Activated CD4-positive, alpha-beta T cell treated with anti-CD3 and anti-CD28 coated beads, Interleukin-2, amount 10 ng/mL, durations not matched to agents 24 days and 14 days (primary cell): ENCODE measurements around the gene PLCH1. TPM values are rescaled to one million over a fixed set of nuclear protein-coding genes. Genes with fewer than 3 reads are reported as not detected.
"Not testable (repeated sequence)": the region's sequence is repeated elsewhere in the genome, so short reads cannot be mapped to it uniquely, and the experiment has no call there.

Experiments
- DNase-seq: peaks from one replicate; pipeline ENCODE4 v3.0.0; 2022
- H3K27ac Mint-ChIP-seq: one replicate; pipeline ENCODE4 v1.8.0; 2022; ENCODE audit warnings: mild to moderate bottlenecking, mixed read lengths
- H3K27me3 Mint-ChIP-seq: one replicate; pipeline ENCODE4 v1.8.0; 2022; ENCODE audit warnings: mixed read lengths
- H3K36me3 Mint-ChIP-seq: one replicate; pipeline ENCODE4 v1.8.0; 2022; ENCODE audit warnings: low read depth, mild to moderate bottlenecking, mixed read lengths
- H3K4me1 Mint-ChIP-seq: one replicate; pipeline ENCODE4 v1.8.0; 2021; ENCODE audit warnings: mixed read lengths
- H3K4me3 Mint-ChIP-seq: one replicate; pipeline ENCODE4 v1.8.0; 2022; ENCODE audit warnings: mild to moderate bottlenecking, moderate library complexity, mixed read lengths
- H3K9me3 Mint-ChIP-seq: one replicate; pipeline ENCODE4 v1.8.0; 2021; ENCODE audit warnings: mixed read lengths
- intact Hi-C: fragments of 100-400 bp; cut with micrococcal nuclease; formaldehyde crosslinking; loops from one replicate; pipeline ENCODE4 v1.15.1; 2023
- total RNA-seq: library from RNA; stranded (reverse); gene quantifications from 2 replicates; pipeline ENCODE4 v1.2.3, GENCODE V29; 2022

The PLCH1 gene
- total RNA-seq, 1 donor from 2014 or later: not detected

DNA sequence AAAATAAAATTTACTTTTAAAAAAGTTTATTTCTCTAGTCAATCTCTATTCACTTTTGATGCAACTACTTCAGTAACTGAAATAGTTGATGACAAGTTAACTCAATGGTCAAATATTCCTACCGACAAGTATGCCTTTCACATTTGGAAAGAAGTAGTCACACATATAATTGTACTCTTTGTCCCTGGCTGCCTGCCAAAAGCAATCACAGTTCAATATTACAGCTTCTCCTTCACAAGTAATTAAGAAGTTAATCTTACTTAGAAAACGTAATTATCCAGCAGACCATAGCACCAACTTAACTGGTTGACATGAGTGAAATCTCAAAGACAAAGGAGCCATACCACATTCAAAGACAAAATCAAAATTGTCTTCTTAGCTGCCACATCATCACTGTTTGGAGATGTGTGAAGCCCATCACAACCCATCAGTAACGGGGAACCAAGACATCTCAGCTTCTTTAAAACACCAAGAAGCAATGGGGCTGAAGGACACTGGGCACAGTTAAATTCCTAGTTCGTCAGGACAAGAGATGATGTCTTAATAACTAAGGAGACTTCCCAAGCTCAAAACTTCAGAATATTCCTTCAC is 86.1 kb downstream of the PLCH1 start:
- H3K4me1 Mint-ChIP-seq: no peaks in the 10 kb centered on the region

DNA sequence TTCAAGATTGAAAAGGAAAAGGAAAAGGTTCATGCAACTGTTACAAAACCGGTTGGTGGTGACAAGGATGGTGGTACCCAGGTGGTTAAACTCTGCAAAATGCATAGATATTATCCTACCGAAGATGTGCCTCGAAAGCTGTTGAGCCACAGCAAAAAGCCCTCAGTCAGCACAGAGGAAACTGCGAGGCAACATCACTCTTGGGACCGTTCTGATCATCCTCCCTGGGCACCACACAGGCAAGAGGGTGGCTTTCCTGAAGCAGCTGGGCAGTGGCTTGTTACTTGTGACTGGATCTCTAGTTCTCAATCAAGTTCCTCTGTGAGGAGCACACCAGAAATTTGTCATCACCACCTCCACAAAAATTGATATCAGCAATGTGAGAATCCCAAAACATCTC is 86.9 kb downstream of the PLCH1 start:
- H3K36me3 Mint-ChIP-seq: no peaks in the 10 kb centered on the region
- intact Hi-C loops: no loop called here
- no peak overlapping the region for H3K4me3 Mint-ChIP-seq
- H3K27me3 Mint-ChIP-seq: peaks cover 4% of the 10 kb centered on the region
- no peaks in the 10 kb centered on the region for H3K4me1 Mint-ChIP-seq
- H3K9me3 Mint-ChIP-seq: no peaks in the 10 kb centered on the region
- no peak for DNase-seq
- no peak overlapping the region for H3K27ac Mint-ChIP-seq

More for the DNA sequence above, 86.1 kb downstream of the PLCH1 start:
- H3K4me3 Mint-ChIP-seq: no peak overlapping the region
- intact Hi-C loops: no loop called here
- no peak for DNase-seq
- no peaks in the 10 kb centered on the region for H3K9me3 Mint-ChIP-seq
- no peaks in the 10 kb centered on the region for H3K36me3 Mint-ChIP-seq
- H3K27ac Mint-ChIP-seq: no peak overlapping the region
- peaks cover 6% of the 10 kb centered on the region for H3K27me3 Mint-ChIP-seq

DNA sequence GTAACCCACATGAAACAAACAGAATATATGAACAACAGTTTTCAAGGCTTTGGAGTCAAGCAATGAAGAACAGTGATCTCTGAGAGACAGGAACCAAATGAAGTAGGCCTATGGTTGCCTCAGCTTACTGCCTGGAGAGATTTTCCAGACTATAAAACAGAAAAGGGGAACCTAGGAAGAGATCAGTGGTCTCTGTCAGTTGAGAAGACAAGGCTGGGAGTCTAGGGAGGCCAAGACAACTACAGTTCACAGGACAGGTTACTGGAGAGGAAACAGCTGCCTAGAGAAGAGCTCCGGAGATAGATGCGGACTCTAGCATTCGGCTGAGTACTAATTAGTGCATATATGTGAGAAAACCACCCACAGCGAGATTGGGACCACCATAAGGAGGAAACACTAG is 87.7 kb downstream of the PLCH1 start:
- Mint-ChIP-seq H3K4me1 (no peaks in the 10 kb centered on the region), H3K4me3 (no peak overlapping the region), H3K27me3 (peaks cover 4% of the 10 kb centered on the region), H3K9me3 (no peaks in the 10 kb centered on the region), H3K36me3 (no peaks in the 10 kb centered on the region), H3K27ac (no peak overlapping the region)
- intact Hi-C loops: no loop called here
- DNase-seq: no peak

DNA sequence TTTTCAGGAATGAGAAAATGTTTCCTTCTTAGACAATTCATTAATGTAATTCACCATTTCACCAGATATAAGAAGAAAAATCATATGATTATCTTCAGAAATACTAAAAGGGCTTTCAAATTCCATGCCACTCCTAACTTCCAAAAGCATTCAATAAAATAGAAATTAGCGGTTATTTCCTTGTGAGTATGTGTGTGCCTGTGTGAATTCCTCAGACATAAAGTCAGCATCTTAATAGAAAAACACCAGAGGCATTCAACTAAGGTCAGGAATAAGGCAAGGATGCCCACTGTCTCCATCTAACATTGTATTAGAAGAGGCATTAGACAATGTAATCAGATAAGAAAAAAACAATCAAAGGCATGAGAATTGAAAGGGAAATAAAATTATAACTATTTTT is 88.4 kb downstream of the PLCH1 start:
- Mint-ChIP-seq H3K27ac (no peak overlapping the region), H3K27me3 (peaks cover 4% of the 10 kb centered on the region), H3K36me3 (no peaks in the 10 kb centered on the region), H3K4me1 (no peaks in the 10 kb centered on the region), H3K9me3 (no peaks in the 10 kb centered on the region), H3K4me3 (no peak overlapping the region)
- DNase-seq: no peak
- intact Hi-C loops: no loop called here

DNA sequence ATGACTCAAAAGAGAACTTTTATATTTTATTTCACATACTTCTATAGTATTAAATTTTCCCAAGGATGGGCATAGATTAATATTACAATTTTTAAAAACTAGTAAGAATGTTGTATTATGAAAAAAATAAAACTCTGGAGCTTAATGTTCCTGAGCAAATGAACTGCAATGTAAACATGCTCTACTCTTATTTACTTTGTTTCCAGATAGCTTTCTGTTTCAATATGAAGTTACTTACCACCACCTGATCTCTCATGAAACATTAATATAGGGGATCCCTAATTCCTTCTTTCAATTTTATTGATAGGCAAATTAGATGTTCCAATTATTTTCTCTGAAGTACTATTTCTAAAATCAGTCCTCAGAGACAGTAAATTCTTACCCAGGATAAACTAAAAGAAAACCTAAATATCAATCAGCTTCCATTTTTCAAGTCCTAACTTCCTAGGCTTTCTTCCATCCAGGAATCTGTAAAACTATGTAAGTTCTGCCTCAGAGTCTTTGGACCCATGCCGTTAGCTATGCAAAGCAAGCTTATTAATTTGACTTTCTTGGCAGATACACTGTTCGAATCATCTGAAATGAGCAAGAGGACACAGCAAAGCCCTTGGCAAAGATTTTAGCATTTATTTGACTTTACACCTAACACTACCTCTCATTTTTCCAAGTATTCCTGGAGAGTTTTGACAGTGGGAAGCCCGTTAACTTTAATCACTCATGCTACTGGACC is 93.2 kb downstream of the PLCH1 start:
- Mint-ChIP-seq H3K36me3 (no peaks in the 10 kb centered on the region), H3K27ac (no peak overlapping the region), H3K9me3 (no peaks in the 10 kb centered on the region), H3K4me3 (no peak overlapping the region), H3K27me3 (no peaks in the 10 kb centered on the region), H3K4me1 (no peaks in the 10 kb centered on the region)
- no peak for DNase-seq
- intact Hi-C loops: no loop called here

DNA sequence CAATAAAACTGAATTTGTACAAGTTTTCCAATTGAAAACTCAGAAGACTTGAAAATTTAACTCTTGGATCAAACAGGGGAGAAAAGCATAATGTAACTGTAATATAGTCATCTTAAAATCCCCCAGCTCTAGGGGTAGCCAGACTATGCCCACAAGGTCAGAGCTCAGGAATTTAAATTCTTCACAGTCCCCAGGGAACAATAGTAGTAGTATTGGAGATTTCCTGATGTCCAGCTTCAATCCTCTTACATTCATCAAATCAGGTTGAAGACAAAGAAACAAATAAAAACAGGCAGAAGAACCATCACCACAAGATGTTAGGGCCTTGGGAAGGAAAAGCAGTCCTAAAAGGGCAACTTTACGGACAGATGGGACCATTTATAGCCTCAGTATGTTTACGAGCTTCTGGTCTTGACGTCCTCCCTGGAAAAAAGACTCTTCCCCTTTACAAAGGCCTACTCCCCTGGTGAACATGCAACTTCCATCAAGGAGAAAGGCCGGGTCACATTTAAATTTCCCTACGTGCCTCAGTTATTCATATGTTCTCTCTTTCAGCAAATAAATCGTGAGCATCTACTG is 96.8 kb downstream of the PLCH1 start:
- Mint-ChIP-seq H3K4me1 (no peaks in the 10 kb centered on the region), H3K4me3 (no peak overlapping the region), H3K9me3 (no peaks in the 10 kb centered on the region), H3K27ac (no peak overlapping the region), H3K36me3 (no peaks in the 10 kb centered on the region), H3K27me3 (no peaks in the 10 kb centered on the region)
- DNase-seq: no peak
- intact Hi-C loops: no loop called here

DNA sequence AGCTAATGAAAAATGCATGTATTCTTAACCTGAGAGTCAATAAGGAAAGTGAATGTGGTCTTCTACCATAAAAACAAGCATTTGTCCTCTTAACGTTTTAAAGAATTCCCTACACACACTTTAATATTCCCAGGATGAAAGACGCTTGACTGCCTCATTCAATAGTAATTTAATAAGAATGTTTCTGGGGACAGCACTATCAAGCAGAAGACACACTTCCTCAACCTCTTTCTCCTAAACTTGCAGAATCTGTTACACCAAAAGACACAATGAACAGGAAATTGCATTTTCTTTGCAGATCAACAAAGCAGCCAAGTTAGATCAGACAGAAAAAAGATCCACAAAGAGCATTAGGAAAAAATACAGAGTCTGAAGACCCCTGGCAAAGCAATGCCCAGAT is 97.7 kb downstream of the PLCH1 start:
- no peak for DNase-seq
- H3K27ac Mint-ChIP-seq: no peak overlapping the region
- intact Hi-C loops: no loop called here
- no peaks in the 10 kb centered on the region for H3K27me3 Mint-ChIP-seq
- H3K4me3 Mint-ChIP-seq: no peak overlapping the region
- no peaks in the 10 kb centered on the region for H3K4me1 Mint-ChIP-seq
- no peaks in the 10 kb centered on the region for H3K9me3 Mint-ChIP-seq
- no peaks in the 10 kb centered on the region for H3K36me3 Mint-ChIP-seq

DNA sequence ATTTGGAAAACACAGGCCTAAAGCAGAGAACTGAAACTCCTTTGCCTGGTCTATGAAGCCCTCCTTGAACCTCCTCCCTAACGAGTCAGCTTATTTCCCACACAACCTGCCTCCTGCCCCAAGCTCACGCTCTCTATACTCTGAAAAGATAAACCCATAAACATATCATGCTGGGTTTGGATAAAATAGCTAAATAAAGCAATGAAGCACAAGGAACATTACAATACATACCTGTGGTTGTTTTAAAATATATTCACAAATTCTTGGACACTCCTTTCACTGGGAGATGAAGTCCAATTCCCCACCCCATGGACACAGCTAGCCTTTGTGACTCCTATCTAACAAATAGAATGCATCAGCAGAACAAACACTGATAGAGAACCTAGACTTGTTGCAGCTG is 98.2 kb downstream of the PLCH1 start:
- no peaks in the 10 kb centered on the region for H3K9me3 Mint-ChIP-seq

DNA sequence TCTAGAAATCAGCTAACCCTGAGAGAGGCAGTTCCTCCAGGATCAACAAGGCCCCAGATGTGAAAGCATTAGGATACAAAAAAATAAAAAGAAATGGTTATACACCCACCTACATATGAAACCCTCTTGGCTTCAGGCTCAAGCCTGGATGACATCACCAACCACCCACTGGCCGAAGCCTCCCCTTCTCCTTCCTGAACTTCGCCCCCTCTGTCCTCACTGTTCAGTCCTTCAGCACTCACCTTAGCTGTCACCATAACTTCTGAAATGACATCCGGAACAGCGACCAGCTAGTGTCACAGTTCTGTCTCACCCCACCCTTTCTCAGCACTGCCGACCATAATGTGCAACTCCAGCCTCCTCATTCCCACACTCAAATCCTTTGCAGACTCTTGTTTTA is 98.7 kb downstream of the PLCH1 start:
- H3K9me3 Mint-ChIP-seq: no peaks in the 10 kb centered on the region
- DNase-seq: no peak
- peaks cover 1% of the 10 kb centered on the region for H3K27me3 Mint-ChIP-seq
- intact Hi-C loops: no loop called here
- H3K4me3 Mint-ChIP-seq: no peak overlapping the region
- no peaks in the 10 kb centered on the region for H3K36me3 Mint-ChIP-seq
- H3K27ac Mint-ChIP-seq: no peak overlapping the region
- H3K4me1 Mint-ChIP-seq: no peaks in the 10 kb centered on the region

More for the DNA sequence above, 98.2 kb downstream of the PLCH1 start:
- intact Hi-C loops: no loop called here
- no peaks in the 10 kb centered on the region for H3K36me3 Mint-ChIP-seq
- no peaks in the 10 kb centered on the region for H3K4me1 Mint-ChIP-seq
- no peak for DNase-seq
- H3K27me3 Mint-ChIP-seq: no peaks in the 10 kb centered on the region
- H3K27ac Mint-ChIP-seq: no peak overlapping the region
- H3K4me3 Mint-ChIP-seq: no peak overlapping the region

DNA sequence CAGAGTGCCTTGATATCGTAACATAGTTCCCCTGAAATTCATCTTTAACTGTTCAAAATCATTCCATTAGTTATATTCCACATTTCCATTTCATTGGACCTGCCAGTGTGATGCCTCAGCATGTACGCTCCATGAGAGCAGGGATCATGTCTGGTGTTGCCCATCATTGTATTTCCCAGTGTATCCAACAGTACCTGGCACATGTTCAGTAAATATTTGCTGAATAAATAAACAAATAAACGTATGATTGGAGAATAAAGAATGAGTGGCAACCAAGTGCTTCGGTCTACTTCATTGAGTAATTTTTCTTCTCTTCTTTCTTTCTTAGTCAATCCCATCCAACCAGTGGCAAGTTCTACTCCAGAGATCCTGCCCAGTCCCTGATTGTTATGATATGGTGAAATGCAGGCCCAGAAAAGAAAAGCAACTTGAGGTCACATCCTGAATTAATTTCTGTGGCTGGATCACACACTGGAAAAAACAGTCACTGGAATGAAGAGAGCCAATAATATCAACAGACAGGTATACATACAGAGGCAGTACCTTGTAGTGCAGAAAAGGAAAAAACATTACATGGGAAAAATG is 101.2 kb downstream of the PLCH1 start:
- no peak overlapping the region for H3K27ac Mint-ChIP-seq
- H3K36me3 Mint-ChIP-seq: no peaks in the 10 kb centered on the region
- H3K4me1 Mint-ChIP-seq: no peaks in the 10 kb centered on the region
- DNase-seq: no peak
- no peak overlapping the region for H3K4me3 Mint-ChIP-seq
- no peaks in the 10 kb centered on the region for H3K9me3 Mint-ChIP-seq
- intact Hi-C loops: no loop called here
- H3K27me3 Mint-ChIP-seq: peaks cover 1% of the 10 kb centered on the region

DNA sequence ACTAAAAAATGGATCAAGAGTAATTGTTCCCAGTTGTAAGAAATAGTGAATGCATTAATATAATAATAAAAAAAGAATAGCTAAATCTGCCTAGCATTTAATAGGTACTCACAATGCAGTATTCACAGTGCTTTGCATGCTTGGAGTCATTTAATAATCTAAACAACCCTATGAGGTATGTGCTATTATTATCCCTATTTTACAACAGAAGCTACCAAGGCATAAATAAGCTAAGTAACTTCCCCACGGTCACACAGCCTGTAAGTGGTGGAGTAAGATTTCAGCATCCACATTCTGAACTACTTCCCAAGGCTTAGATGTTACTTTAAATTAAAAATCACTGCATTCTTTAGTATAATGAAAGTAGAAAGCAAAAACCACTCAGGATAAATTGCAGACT is 102.9 kb downstream of the PLCH1 start:
- Mint-ChIP-seq H3K36me3 (no peaks in the 10 kb centered on the region), H3K27me3 (peaks cover 6% of the 10 kb centered on the region), H3K27ac (no peak overlapping the region), H3K4me3 (no peak overlapping the region), H3K4me1 (no peaks in the 10 kb centered on the region), H3K9me3 (no peaks in the 10 kb centered on the region)
- DNase-seq: no peak
- intact Hi-C loops: no loop called here

DNA sequence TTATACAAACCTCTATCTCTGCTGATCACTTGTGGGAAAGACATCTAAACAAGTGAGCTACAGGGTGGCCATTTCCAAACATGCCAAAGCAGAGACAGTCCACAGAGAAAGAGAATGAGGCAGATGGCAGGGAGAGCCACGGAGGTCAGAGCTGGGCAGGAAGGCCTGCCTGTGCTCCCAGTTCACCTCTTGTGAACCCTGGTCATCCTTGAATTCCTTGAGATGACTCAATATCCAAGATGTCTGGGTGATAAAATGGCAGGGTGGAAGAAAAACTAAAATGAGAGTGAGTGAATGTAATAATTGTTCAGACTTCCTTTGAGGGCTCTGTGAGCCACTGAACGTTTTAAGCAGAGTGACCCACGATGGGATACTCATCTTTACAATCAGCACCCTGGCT is 104.8 kb downstream of the PLCH1 start:
- no peak for DNase-seq
- no peaks in the 10 kb centered on the region for H3K36me3 Mint-ChIP-seq
- intact Hi-C loops: no loop called here
- H3K27me3 Mint-ChIP-seq: peaks cover 6% of the 10 kb centered on the region
- no peak overlapping the region for H3K27ac Mint-ChIP-seq
- no peaks in the 10 kb centered on the region for H3K9me3 Mint-ChIP-seq
- no peak overlapping the region for H3K4me3 Mint-ChIP-seq
- no peaks in the 10 kb centered on the region for H3K4me1 Mint-ChIP-seq

DNA sequence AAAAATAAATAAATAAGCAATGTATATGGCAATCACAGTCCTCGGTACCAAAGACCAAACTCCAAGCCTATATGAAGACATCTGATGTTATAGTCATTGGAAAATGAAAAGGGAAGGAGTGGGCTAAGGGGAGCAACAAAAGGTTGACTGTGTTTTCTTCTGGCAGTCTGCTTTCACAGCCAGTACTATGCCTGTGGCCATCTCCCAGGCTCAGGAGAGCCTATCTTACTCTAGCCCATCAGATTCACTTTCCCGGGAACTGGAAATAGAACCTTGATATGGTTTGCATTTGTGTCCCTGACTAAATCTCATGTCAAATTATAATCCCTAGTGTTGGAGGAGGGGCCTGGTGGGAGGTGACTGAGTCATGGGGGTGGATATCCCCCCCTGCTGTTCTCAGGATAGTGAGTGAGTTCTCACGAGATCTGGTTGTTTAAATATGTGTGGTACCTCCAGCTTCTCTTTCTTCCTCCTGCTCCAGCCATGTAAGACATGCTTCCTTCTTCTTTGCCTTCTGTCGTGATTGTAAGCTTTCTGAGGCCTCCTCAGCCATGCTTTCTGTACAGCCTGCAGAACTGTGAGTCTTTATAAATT is 105.3 kb downstream of the PLCH1 start:
- H3K9me3 Mint-ChIP-seq: no peaks in the 10 kb centered on the region
- H3K27me3 Mint-ChIP-seq: peaks cover 6% of the 10 kb centered on the region
- H3K27ac Mint-ChIP-seq: no peak overlapping the region
- H3K4me3 Mint-ChIP-seq: no peak overlapping the region
- no peak for DNase-seq
- intact Hi-C loops: no loop called here
- no peaks in the 10 kb centered on the region for H3K36me3 Mint-ChIP-seq
- H3K4me1 Mint-ChIP-seq: no peaks in the 10 kb centered on the region

DNA sequence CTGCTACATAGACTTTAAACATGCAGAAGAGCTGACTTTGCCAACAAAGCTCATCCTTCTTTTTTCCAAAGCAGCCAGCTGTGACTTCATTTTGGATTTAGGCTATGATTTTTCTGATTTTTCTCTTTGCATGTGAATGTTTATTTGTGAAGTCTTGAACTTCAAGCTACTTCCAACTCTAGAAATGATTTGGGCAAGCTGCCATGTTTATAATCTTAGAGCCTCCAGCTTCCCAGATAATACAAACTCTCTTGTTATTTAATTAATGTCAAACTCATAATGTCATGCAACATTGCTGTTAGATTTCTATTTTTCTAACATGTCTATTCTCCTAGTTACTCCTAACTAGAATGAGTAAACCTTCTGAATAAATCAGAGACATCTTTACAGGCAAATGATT is 106.4 kb downstream of the PLCH1 start:
- DNase-seq, H3K9me3 Mint-ChIP-seq, H3K4me1 Mint-ChIP-seq, H3K27ac Mint-ChIP-seq, H3K4me3 Mint-ChIP-seq, intact Hi-C loops, H3K36me3 Mint-ChIP-seq, H3K27me3 Mint-ChIP-seq: not testable (repeated sequence)
